ENCODE results near the gene C1QTNF3.

Gene C1QTNF3

GRCh38 chr5:34001241-34001841 is 41.7 kb downstream of the C1QTNF3 start:
- DNase-seq (ENCODE audit: low read depth in 2 of 2, low spot score in 1 of 2): no peak

GRCh38 chr5:33999978-34000377 is 43.0 kb downstream of the C1QTNF3 start:
- DNase-seq (ENCODE audit: low read depth in 2 of 2, low spot score in 1 of 2): no peak

- DNase-seq (ENCODE audit: low read depth in 2 of 2, low spot score in 1 of 2): no peak
Measured at GRCh38 chr5:33997331-33997983, 45.6 kb downstream of the C1QTNF3 start.

GRCh38 chr5:33995865-33996264 is 47.1 kb downstream of the C1QTNF3 start:
- DNase-seq (ENCODE audit: low read depth in 2 of 2, low spot score in 1 of 2): no peak

- no peak for DNase-seq (ENCODE audit: low read depth in 2 of 2, low spot score in 1 of 2)
Measured at GRCh38 chr5:33994845-33995244, 48.2 kb downstream of the C1QTNF3 start.

- no peak for DNase-seq (ENCODE audit: low read depth in 2 of 2, low spot score in 1 of 2)
Measured at GRCh38 chr5:33992864-33993263, 50.1 kb downstream of the C1QTNF3 start.

- DNase-seq (ENCODE audit: low read depth in 2 of 2, low spot score in 1 of 2): no peak
Measured at GRCh38 chr5:33985447-33985846, 57.6 kb downstream of the C1QTNF3 start.

GRCh38 chr5:33984671-33985124 is 58.3 kb downstream of the C1QTNF3 start, which contains the start of gene SLC45A2:
SLC45A2 (minus strand) TSS chr5:33984693; CDS start chr5:33984583, 110 bp downstream.
- DNase-seq (ENCODE audit: low read depth in 2 of 2, low spot score in 1 of 2): no peak

- no peak for DNase-seq (ENCODE audit: low read depth in 2 of 2, low spot score in 1 of 2)
Measured at GRCh38 chr5:33984178-33984577, 58.8 kb downstream of the C1QTNF3 start.

- no peak for DNase-seq (ENCODE audit: low read depth in 2 of 2, low spot score in 1 of 2)
Measured at GRCh38 chr5:33981408-33982162, 61.4 kb downstream of the C1QTNF3 start.

- no peak for DNase-seq (ENCODE audit: low read depth in 2 of 2, low spot score in 1 of 2)
Measured at GRCh38 chr5:33980030-33980429, 63.0 kb downstream of the C1QTNF3 start.

- no peak for DNase-seq (ENCODE audit: low read depth in 2 of 2, low spot score in 1 of 2)
Measured at GRCh38 chr5:33978306-33978705, 64.7 kb downstream of the C1QTNF3 start.

- no peak for DNase-seq (ENCODE audit: low read depth in 2 of 2, low spot score in 1 of 2)
Measured at GRCh38 chr5:33976307-33976706, 66.7 kb downstream of the C1QTNF3 start.

- DNase-seq (ENCODE audit: low read depth in 2 of 2, low spot score in 1 of 2): no peak
Measured at GRCh38 chr5:33975852-33976251, 67.2 kb downstream of the C1QTNF3 start.

- no peak for DNase-seq (ENCODE audit: low read depth in 2 of 2, low spot score in 1 of 2)
Measured at GRCh38 chr5:33973271-33973670, 69.7 kb downstream of the C1QTNF3 start.

- DNase-seq (ENCODE audit: low read depth in 2 of 2, low spot score in 1 of 2): no peak
Measured at GRCh38 chr5:33969572-33970452, 73.2 kb downstream of the C1QTNF3 start.

- no peak for DNase-seq (ENCODE audit: low read depth in 2 of 2, low spot score in 1 of 2)
Measured at GRCh38 chr5:33968211-33969005, 74.6 kb downstream of the C1QTNF3 start.
